ENCODE data around the gene TBX15. TPM values are rescaled to one million over a fixed set of nuclear protein-coding genes. Genes with fewer than 3 reads are reported as not detected.

TBX15 gene
- total RNA-seq, 3 donors from 2014 or later, result not detected

DNA sequence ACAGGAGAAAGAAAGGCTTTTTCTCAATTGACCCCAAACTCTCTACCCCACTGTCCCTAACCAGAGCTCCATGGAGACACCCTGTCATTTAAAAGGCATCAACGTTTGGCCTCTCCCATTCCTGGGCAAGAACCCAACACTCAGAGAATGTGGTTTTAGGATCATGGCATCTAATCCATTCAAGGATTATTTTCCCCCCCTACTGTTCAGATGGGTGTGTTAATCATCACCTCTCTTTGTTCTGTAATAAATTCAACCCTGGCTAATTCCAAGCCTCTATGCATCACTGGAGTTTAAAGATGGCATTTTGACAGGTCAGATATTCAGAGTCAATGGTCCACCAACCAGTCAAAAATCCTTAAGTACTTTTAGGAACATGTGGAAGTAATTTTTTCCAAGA is 42.7 kb downstream of the TBX15 start:
- peaks cover 3% of the 10 kb centered on the region for H3K9me3 Mint-ChIP-seq
- H3K27me3 Mint-ChIP-seq (ENCODE audit: low read depth), result no peaks in the 10 kb centered on the region

DNA sequence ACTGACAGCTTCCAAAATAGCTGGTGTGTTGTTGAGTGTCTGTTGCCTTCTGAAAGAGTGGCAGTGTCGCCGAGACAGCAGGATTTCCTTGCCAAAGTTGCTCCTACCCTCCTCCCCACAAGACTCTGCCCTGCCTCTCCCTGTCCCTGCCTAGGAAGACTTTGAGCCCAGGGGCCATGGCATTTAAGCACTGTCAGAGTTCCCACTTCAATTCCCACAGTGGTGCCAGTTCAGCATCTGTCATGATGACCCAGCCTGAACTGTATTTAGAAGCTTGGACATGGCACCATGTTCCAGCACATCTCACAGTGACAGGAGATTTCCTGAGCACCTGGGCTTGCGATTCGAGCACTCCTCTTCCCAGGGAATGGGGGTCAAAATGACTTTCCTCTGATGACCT is 43.6 kb downstream of the TBX15 start:
- Mint-ChIP-seq H3K4me3 (no peak overlapping the region), H3K9me3 (peaks cover 3% of the 10 kb centered on the region), H3K4me1 (ENCODE audit: low read depth) (no peaks in the 10 kb centered on the region), H3K27me3 (ENCODE audit: low read depth) (no peaks in the 10 kb centered on the region), H3K36me3 (ENCODE audit: insufficient read depth) (no peaks in the 10 kb centered on the region)
- no peak for ATAC-seq
- DNase-seq, result no peak

More for the DNA sequence above, 42.7 kb downstream of the TBX15 start:
- Mint-ChIP-seq H3K4me1 (ENCODE audit: low read depth) (no peaks in the 10 kb centered on the region), H3K36me3 (ENCODE audit: insufficient read depth) (no peaks in the 10 kb centered on the region), H3K4me3 (no peak overlapping the region)
- no peak for DNase-seq
- ATAC-seq, result no peak

DNA sequence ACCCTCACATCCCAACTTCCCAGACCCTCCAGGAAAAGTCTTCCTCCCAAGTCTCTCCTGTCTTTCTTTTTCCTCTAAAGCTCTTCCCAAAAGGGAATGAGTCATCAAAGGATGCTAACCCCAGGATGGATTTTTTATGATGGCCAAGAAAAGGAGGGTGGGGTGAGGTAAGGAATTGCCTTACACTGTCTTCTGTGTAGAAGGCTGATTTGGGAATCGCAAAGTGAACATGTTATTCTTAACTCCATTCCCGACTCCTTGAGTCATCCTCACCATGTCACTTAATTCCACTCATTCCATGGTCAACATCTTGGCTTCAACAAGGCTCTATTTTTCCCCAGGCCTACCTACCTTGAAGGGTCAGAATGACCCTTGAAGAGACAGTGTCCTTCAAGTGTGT is 44.0 kb downstream of the TBX15 start:
- no peak overlapping the region for H3K4me3 Mint-ChIP-seq
- no peak for ATAC-seq
- H3K36me3 Mint-ChIP-seq (ENCODE audit: insufficient read depth), result no peaks in the 10 kb centered on the region

DNA sequence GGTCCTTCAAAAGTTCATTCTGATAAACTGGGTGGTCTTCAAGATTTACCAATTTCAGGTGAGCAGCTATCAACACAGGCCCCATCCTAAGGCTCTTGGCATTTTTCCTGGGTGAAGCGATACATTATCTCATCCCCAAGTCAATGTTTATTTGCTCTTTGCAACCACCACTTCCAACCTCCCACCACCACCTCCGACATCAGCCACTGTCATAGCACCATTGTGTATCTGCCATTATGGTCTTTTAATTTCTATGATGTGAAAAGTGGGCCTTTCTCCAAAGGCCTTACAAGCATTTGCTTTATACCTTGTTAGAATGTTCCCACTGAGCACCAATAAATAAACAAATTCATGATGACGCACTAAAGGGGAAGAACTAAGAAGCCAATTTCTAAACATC is 47.2 kb downstream of the TBX15 start:
- no peaks in the 10 kb centered on the region for H3K27me3 Mint-ChIP-seq (ENCODE audit: low read depth)
- no peaks in the 10 kb centered on the region for H3K9me3 Mint-ChIP-seq
- ATAC-seq (no peak), DNase-seq (no peak)
- H3K36me3 Mint-ChIP-seq (ENCODE audit: insufficient read depth), result no peaks in the 10 kb centered on the region
- no peaks in the 10 kb centered on the region for H3K4me1 Mint-ChIP-seq (ENCODE audit: low read depth)
- H3K4me3 Mint-ChIP-seq, result no peak overlapping the region

More for the DNA sequence above, 44.0 kb downstream of the TBX15 start:
- peaks cover 3% of the 10 kb centered on the region for H3K9me3 Mint-ChIP-seq
- no peaks in the 10 kb centered on the region for H3K27me3 Mint-ChIP-seq (ENCODE audit: low read depth)
- H3K4me1 Mint-ChIP-seq (ENCODE audit: low read depth), result no peaks in the 10 kb centered on the region
- DNase-seq, result no peak

DNA sequence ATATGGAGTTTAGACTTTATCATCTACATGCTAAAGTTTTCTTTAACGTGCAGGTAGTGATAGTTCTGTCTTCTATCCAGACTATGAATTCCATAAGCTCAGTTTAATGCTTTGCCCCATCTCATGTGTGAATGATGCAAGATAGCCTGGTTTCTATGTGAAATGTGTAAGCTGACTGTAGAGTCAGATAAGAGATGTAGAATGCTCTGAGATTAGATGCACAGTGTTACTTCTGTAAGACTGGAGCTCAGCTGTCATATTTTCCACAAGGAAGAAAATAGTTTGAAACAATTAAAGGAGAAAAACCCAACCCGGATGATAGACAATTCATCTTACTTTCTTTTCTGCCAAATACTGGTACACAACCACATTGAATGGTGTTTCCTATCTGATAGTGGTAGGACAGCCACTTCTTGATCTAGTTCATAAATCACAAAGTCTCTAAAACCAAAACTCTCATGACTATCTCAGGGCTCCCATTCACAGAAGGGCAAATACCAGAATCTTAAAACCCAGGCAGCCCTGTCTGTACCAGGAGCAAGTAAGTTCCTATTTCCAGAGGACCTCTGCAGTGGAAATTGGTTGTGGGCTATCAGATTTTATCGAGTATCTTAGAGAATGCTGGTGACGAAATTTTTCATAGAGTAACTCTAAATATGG is 50.6 kb downstream of the TBX15 start:
- Mint-ChIP-seq H3K27me3 (ENCODE audit: low read depth) (no peaks in the 10 kb centered on the region), H3K4me1 (ENCODE audit: low read depth) (no peaks in the 10 kb centered on the region)

DNA sequence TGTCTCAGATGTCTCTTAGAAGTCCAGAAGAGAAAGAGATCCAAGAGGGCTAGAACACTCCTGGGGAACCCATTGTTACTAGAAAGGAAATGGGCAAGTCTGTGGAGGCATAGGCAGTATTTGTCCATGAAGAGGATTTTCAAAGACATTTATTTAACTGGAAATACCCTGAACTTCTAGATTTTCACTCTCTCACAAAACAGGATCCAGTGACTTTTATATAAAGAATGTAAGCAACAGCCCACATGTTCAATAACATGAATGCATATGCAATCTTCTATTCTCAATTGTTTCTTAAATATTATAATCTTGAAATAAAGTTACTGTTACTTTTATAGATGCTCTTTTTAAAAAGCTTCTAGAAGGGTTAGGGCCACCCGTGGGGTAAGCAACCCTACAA is 53.4 kb downstream of the TBX15 start:
- Mint-ChIP-seq H3K36me3 (ENCODE audit: insufficient read depth) (no peaks in the 10 kb centered on the region), H3K27me3 (ENCODE audit: low read depth) (no peaks in the 10 kb centered on the region), H3K9me3 (no peaks in the 10 kb centered on the region), H3K4me1 (ENCODE audit: low read depth) (no peaks in the 10 kb centered on the region), H3K4me3 (no peak overlapping the region)
- DNase-seq (no peak), ATAC-seq (no peak)

More for the DNA sequence above, 50.6 kb downstream of the TBX15 start:
- DNase-seq (no peak), ATAC-seq (no peak)
- Mint-ChIP-seq H3K9me3 (no peaks in the 10 kb centered on the region), H3K4me3 (no peak overlapping the region), H3K36me3 (ENCODE audit: insufficient read depth) (no peaks in the 10 kb centered on the region)

DNA sequence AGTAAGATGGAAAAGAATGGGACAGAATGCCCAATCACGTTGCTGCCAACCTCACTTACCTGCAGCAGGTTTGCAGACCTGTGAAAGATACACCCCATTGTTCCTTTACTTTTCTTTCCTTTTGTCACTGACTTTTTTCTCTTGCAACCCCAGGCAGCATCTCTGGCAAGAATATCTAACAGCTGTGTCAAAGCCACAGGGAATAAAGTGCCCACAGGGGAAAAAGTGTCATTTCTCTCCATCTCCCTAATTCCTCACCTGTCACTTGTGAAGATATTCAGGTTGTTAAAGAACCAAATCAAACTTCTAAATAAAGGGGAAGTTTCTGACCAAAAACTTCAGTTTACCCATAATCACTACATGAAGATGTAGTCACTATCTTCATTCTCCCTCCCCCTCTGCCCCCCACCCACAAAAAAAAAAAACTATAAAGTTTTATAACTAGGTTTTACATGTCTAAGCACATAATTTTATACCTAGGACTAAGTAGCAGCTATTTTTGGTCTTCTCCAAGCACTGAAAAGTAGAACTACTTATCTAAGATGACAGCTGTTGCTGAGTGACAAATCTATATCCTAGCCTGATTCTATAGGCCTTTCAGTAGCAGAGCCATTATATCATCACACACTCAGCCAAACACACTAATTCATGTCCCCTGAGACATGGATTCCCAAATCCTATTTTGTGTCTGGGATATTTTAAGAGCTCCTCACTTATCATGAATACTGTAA is 54.9 kb downstream of the TBX15 start:
- DNase-seq (no peak), ATAC-seq (no peak)
- Mint-ChIP-seq H3K36me3 (ENCODE audit: insufficient read depth) (no peaks in the 10 kb centered on the region), H3K9me3 (peaks cover 8% of the 10 kb centered on the region), H3K4me3 (no peak overlapping the region), H3K27me3 (ENCODE audit: low read depth) (peaks cover 3% of the 10 kb centered on the region), H3K4me1 (ENCODE audit: low read depth) (no peaks in the 10 kb centered on the region)

DNA sequence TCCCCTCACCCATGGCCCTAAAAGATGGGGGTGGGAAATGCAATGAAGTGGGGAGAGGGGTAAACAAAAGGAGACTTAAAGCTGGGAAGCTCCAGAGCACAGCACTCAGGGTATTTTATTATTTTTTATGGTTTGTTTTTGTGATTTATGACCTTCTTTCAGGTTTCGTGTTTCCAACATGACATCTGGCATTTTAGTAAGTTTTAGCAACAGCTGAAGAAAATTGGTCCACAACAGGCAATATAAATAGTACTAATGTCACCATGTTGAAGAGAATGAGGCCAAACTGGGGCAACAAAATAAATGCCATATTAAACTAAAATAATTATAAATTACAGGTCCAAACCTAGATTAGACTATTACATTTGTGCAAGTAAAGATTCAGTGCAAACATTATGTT is 56.3 kb downstream of the TBX15 start:
- H3K4me3 Mint-ChIP-seq, result no peak overlapping the region
- H3K4me1 Mint-ChIP-seq (ENCODE audit: low read depth), result no peaks in the 10 kb centered on the region
- peaks cover 8% of the 10 kb centered on the region for H3K9me3 Mint-ChIP-seq
- DNase-seq (no peak), ATAC-seq (no peak)
- peaks cover 3% of the 10 kb centered on the region for H3K27me3 Mint-ChIP-seq (ENCODE audit: low read depth)
- no peaks in the 10 kb centered on the region for H3K36me3 Mint-ChIP-seq (ENCODE audit: insufficient read depth)

DNA sequence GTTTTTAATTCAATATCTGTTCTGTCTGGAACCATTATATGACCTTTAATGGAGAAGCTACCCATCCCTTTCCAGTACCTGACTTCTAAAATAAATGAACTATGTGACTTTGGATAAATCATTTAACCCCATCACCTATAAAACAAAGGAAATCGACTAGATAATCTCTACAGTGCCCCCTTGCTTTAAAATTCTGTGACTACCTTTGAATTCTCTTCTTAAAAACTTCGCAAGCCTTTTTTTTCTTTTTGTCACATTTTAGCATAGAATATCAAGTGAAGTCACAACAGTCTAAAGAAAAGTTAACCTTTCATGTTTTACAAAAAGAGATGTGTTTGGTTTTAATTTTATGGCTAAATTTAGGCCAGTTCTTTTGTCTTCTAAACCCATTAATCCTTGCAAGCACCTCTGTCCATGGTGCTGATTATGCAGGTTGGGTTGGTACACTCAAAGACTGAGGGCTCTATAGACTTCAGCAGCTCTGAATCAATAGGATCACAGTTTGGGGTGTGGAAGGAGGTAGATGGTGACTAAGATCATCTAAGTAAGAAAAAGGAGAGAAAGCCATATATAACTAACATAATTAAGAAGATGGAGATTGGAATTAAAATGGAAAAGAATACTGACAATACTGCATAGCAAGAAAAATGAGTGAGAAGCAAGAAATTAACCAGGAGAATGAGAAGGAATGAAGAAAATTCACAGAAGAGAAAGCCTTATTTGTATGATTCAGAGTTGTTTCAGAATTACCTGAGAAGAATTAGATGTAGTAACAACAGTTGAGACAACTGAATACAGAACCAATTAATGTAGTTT is 59.2 kb downstream of the TBX15 start:
- no peaks in the 10 kb centered on the region for H3K4me1 Mint-ChIP-seq (ENCODE audit: low read depth)
- no peak for DNase-seq
- ATAC-seq, result no peak
- H3K9me3 Mint-ChIP-seq, result peaks cover 14% of the 10 kb centered on the region
- H3K27me3 Mint-ChIP-seq (ENCODE audit: low read depth), result peaks cover 3% of the 10 kb centered on the region
- no peaks in the 10 kb centered on the region for H3K36me3 Mint-ChIP-seq (ENCODE audit: insufficient read depth)
- no peak overlapping the region for H3K4me3 Mint-ChIP-seq

DNA sequence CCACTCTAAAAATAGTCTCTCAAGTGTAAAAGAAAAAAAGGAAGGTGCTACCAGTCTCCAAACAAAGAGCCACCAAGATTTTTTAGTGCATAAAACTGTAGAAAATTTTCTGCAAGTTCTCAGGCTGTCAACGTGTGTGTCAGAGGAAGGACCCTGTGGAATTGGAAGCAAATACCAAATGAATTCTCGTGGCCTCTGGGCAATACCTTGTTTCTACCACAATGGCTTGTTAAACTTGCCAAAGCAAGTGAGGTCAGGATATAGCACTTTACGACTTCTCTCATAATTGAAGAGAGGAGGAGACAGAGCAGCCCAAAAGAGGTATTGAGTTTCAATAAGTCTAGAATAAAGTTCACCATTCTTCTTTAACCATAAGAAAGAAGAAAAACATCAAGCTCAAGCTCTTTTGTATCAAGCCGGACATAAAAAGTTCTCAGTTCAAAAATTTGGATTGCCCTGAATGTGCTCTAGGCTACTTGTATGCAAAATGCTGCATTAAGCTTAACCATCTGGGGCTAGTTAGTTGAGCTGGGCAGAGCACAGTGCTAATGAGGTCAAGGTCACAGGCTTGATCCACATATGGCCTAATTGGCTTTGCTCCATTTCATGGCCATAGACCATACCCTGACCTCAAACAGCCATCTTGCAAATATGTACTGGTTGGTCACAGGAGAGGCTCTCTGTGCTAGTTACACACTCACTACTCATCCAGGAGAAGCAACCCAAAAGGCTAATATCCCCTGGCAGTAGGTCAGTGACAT is 60.5 kb downstream of the TBX15 start:
- H3K27me3 Mint-ChIP-seq (ENCODE audit: low read depth), result peaks cover 3% of the 10 kb centered on the region
- no peak overlapping the region for H3K4me3 Mint-ChIP-seq
- DNase-seq (no peak), ATAC-seq (no peak)
- H3K9me3 Mint-ChIP-seq, result peaks cover 14% of the 10 kb centered on the region
- no peaks in the 10 kb centered on the region for H3K4me1 Mint-ChIP-seq (ENCODE audit: low read depth)
- H3K36me3 Mint-ChIP-seq (ENCODE audit: insufficient read depth), result no peaks in the 10 kb centered on the region

DNA sequence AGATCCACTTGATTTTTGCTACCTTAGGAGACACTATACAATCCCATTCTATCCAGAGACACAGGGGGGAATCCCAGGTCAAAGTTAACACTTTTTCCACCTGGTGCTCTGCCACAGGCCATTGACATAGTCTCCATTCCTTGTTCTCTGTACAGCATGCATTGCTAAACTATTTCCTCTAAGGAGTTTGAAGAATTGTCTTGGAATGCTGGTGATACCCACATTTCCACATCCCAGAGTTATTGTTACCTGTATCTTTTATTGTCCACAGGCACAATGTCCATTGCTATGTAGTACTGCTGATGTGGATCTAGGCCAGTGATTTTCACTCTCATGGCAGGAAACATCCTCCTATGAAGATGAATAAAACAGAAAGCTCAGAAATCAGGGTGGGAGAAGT is 61.9 kb downstream of the TBX15 start:
- Mint-ChIP-seq H3K36me3 (ENCODE audit: insufficient read depth) (no peaks in the 10 kb centered on the region), H3K4me3 (no peak overlapping the region), H3K4me1 (ENCODE audit: low read depth) (no peaks in the 10 kb centered on the region), H3K9me3 (peaks cover 14% of the 10 kb centered on the region), H3K27me3 (ENCODE audit: low read depth) (peaks cover 3% of the 10 kb centered on the region)
- DNase-seq (no peak), ATAC-seq (no peak)

DNA sequence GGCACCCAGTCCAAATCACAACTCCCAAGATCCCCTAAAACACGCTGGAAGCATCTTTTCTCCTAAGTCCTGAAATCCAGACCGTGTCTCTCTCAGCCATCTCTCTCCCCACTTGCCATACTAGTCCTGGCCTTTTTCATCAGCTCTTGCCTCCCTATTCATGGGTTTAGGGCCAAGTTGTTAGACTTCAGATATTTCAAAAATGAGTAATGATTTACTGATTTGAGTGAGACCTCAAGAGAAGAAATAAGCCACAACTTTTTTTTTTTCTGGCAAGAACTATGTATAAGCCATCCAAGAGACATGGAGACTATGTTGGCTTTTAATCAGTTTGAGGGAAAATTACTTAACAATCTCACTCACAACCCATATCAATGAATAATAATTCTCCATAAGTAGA is 62.5 kb downstream of the TBX15 start:
- no peak overlapping the region for H3K4me3 Mint-ChIP-seq
- H3K4me1 Mint-ChIP-seq (ENCODE audit: low read depth), result no peaks in the 10 kb centered on the region
- H3K36me3 Mint-ChIP-seq (ENCODE audit: insufficient read depth), result no peaks in the 10 kb centered on the region
- DNase-seq, result no peak
- H3K27me3 Mint-ChIP-seq (ENCODE audit: low read depth), result peaks cover 3% of the 10 kb centered on the region
- ATAC-seq, result no peak
- H3K9me3 Mint-ChIP-seq, result peaks cover 14% of the 10 kb centered on the region

DNA sequence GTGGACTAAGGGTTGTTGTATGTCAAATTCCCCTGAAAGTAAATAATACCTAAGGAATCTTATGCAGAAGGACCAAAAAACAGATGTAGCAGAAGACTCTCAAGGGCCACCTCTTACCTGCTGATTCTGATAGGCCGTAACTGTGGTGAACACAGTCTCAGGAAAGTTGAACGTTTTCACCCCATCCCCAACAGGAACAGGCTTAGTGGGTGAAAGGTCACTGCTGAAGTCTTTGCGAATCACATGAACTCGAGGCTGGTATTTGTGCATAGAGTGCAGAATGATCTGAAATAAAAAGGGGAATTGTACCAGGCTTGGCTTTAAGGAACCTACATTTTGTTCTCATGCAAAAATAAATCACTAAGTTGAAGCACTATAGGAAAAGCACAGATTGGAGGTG is 64.8 kb downstream of the TBX15 start:
- Mint-ChIP-seq H3K9me3 (peaks cover 6% of the 10 kb centered on the region), H3K4me3 (no peak overlapping the region), H3K27me3 (ENCODE audit: low read depth) (no peaks in the 10 kb centered on the region), H3K36me3 (ENCODE audit: insufficient read depth) (no peaks in the 10 kb centered on the region), H3K4me1 (ENCODE audit: low read depth) (no peaks in the 10 kb centered on the region)
- ATAC-seq (no peak), DNase-seq (no peak)

DNA sequence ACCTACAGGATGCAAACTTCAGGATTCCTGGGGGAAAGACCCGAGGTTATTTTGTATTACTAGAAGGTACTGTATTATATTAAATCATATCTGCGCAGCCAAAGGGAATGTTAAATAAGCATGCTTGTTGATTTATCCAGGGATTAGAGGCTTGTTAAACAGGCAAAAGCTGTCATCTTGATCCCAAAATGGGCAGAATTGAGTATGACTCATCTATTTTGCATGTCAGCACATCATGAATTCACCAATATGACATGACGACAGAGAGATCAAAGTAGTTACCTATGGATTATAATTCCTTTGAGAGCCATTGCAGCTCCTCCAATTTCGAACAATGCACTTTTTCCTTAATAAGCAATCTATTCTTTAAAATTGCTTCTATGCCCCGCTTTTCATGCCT is 66.1 kb downstream of the TBX15 start:
- DNase-seq (no peak), ATAC-seq (no peak)
- Mint-ChIP-seq H3K27me3 (ENCODE audit: low read depth) (no peaks in the 10 kb centered on the region), H3K4me1 (ENCODE audit: low read depth) (no peaks in the 10 kb centered on the region), H3K4me3 (no peak overlapping the region), H3K9me3 (peaks cover 6% of the 10 kb centered on the region), H3K36me3 (ENCODE audit: insufficient read depth) (no peaks in the 10 kb centered on the region)

Measured in activated T-cell treated with anti-CD3 and anti-CD28 coated beads, Interleukin-2, amount 50 U/mL, for 4 hours (primary cell).